Body of pancreas (tissue), 4 donors: Measurements from ENCODE around the gene MTR.

Experiments
- CTCF ChIP-seq, 7 experiments: fragments of 450-650 bp in 4 of 7; fragments of 200-600 bp in 3 of 7; sonication (generic) in 3 of 7; IDR thresholded peaks; one replicate each; pipeline ENCODE4 v1.5.1; 2016 to 2019; ENCODE audit warnings: antibody characterized with exemption in 7 of 7
- POLR2A ChIP-seq, 3 donors: fragments of 450-650 bp; IDR thresholded peaks; one replicate each; pipeline ENCODE4 v1.6.1; 2016; ENCODE audit warnings: antibody characterized with exemption in 3 of 3, mild to moderate bottlenecking in 2 of 3

DNA sequence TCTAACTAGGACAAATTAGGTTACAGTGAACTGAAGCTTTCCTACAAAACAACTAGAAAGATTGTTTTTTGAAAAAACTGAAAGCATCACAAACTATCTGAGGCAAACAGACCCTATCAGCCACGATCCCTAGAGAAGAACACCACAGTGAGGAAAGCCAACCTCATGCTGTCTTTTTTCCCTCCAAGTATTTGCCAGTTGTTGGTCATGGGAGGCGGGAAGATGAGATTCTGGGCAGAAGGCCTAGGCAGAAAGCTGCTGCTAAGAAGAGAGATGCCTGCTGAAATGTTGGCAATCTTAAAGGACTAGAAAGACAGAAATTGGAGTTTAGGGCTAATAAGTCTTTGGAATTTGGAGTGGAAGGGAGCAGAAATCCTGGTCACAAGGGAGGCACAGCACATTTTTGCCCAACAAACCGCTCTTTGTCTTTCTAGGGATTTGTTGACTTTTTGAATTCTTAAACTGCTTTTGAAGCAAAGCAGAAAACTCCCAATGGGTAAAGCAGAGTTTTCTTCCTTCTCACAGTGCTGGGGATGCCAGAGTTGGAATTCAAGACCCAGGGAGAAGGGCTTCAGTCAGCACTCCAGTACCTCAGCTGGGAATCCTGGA is 125.3 kb downstream of the MTR start:
- TF ChIP-seq POLR2A (IDR thresholded peaks at IDR 0.05) (no peak), CTCF (IDR thresholded peaks at IDR 0.05) (no peak)
